Measurements from ENCODE around the gene SCIN.

GRCh38 chr7:12643644-12644043 lies 73.1 kb downstream of the SCIN start:
- TF ChIP-seq CTCF (IDR thresholded peaks at IDR 0.05) = no peak
- TF ChIP-seq FOSL2 (IDR thresholded peaks at IDR 0.05; ENCODE audit: borderline replicate concordance, low read depth) = no peak
- TF ChIP-seq TAF1 (IDR thresholded peaks at IDR 0.05; ENCODE audit: borderline replicate concordance, low read depth, low read length) = no peak
- TF ChIP-seq USF2 (IDR thresholded peaks at IDR 0.05; ENCODE audit: borderline replicate concordance, low read depth, low read length) = no peak
- TF ChIP-seq SIN3A (IDR thresholded peaks at IDR 0.05; ENCODE audit: borderline replicate concordance, low read depth, low read length) = no peak
- no peak for TF ChIP-seq MXI1 (IDR thresholded peaks at IDR 0.05; ENCODE audit: low read depth, low read length)
- no peak for TF ChIP-seq EZH2phosphoT487 (IDR thresholded peaks at IDR 0.05; ENCODE audit: borderline replicate concordance, low read depth)
- no peak for TF ChIP-seq PBX3 (IDR thresholded peaks at IDR 0.05)
- no peak for TF ChIP-seq MAX (IDR thresholded peaks at IDR 0.05; ENCODE audit: low read depth)
- no peak for TF ChIP-seq POLR2AphosphoS5 (IDR thresholded peaks at IDR 0.05; ENCODE audit: low read depth, low read length)
- no peak for TF ChIP-seq REST (IDR thresholded peaks at IDR 0.05; ENCODE audit: low read depth, low read length)

All from SK-N-SH (cell line).